Chondrocyte (in vitro differentiated cells): ENCODE measurements around the gene KCTD15. TPM values are rescaled to one million over a fixed set of nuclear protein-coding genes. Genes with fewer than 3 reads are reported as not detected.

ENCODE experiments used
- DNase-seq: peaks from one replicate; pipeline ENCODE4 v3.0.0; 2021; ENCODE audit warnings: mixed read lengths, low spot score
- H3K27ac Mint-ChIP-seq: one replicate; pipeline ENCODE4 v1.8.0; 2021; ENCODE audit warnings: mild to moderate bottlenecking, moderate library complexity, mixed read lengths; ENCODE audit not compliant: unreplicated experiment
- H3K27me3 Mint-ChIP-seq: 2 replicates; pipeline ENCODE4 v1.8.0; 2021; ENCODE audit warnings: low read depth, mixed read lengths
- H3K36me3 Mint-ChIP-seq: 2 replicates; pipeline ENCODE4 v1.8.0; 2021; ENCODE audit warnings: low read depth, mixed read lengths
- H3K4me1 Mint-ChIP-seq: 2 replicates; pipeline ENCODE4 v1.8.0; 2021; ENCODE audit warnings: low read depth, mild to moderate bottlenecking, mixed read lengths
- H3K4me3 Mint-ChIP-seq: one replicate; pipeline ENCODE4 v1.8.0; 2021; ENCODE audit warnings: mild to moderate bottlenecking, moderate library complexity, mixed read lengths; ENCODE audit not compliant: unreplicated experiment
- H3K9me3 Mint-ChIP-seq: 2 replicates; pipeline ENCODE4 v1.8.0; 2021; ENCODE audit warnings: low read depth, mixed read lengths
- total RNA-seq: library from RNA; stranded (reverse); gene quantifications from 3 replicates; pipeline ENCODE4 v1.2.1, GENCODE V29; 2021
- TF ChIP-seq, protein P1 (sequence below): fragments of 200-600 bp; sonication (generic); IDR thresholded peaks from 2 replicates; pipeline ENCODE4 v1.5.0; 2021; ENCODE audit warnings: antibody characterized with exemption, mild to moderate bottlenecking, moderate library complexity

KCTD15 gene
- total RNA-seq, 1 donor from 2014 or later = 64.2 TPM

- Mint-ChIP-seq H3K36me3 (no peaks in the 10 kb centered on the region), H3K9me3 (no peaks in the 10 kb centered on the region), H3K4me3 (no peak overlapping the region), H3K4me1 (no peaks in the 10 kb centered on the region), H3K27ac (no peak overlapping the region), H3K27me3 (peaks cover 29% of the 10 kb centered on the region)
- TF ChIP-seq, protein P1, sequence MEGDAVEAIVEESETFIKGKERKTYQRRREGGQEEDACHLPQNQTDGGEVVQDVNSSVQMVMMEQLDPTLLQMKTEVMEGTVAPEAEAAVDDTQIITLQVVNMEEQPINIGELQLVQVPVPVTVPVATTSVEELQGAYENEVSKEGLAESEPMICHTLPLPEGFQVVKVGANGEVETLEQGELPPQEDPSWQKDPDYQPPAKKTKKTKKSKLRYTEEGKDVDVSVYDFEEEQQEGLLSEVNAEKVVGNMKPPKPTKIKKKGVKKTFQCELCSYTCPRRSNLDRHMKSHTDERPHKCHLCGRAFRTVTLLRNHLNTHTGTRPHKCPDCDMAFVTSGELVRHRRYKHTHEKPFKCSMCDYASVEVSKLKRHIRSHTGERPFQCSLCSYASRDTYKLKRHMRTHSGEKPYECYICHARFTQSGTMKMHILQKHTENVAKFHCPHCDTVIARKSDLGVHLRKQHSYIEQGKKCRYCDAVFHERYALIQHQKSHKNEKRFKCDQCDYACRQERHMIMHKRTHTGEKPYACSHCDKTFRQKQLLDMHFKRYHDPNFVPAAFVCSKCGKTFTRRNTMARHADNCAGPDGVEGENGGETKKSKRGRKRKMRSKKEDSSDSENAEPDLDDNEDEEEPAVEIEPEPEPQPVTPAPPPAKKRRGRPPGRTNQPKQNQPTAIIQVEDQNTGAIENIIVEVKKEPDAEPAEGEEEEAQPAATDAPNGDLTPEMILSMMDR = no peak
- DNase-seq = no peak
These were observed 30.0 kb upstream of the KCTD15 start for GRCh38 chr19:33766623-33767022.

DNA sequence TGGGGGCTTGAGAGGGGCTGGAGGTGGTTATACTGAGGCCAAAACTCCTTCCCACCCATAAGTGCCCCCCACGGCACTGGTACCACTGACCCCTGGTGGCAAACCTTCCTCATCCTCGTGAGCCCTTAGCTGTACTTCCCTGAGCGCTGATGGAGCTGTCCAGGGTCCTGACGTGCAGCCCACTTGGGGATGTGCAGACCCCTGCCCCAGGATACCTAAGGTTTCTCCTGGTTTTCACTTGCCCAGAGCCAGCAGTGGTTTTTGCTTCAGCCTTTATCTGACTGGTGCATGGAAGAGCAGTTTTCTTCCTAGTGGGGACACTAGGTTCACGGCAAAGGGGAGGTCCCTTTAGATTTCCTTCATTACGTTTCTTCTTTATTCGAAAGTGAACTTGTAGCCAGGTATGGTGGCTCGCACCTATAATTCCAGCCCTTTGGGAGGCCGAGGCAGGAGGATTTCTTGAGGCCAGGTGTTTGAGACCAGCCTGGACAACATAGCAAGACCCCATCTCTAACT lies 28.7 kb upstream of the KCTD15 start:
- H3K4me1 Mint-ChIP-seq = no peaks in the 10 kb centered on the region
- no peaks in the 10 kb centered on the region for H3K36me3 Mint-ChIP-seq
- H3K27me3 Mint-ChIP-seq = peaks cover 27% of the 10 kb centered on the region
- no peak overlapping the region for H3K27ac Mint-ChIP-seq
- TF ChIP-seq, protein P1 = peak; percentile 60
- DNase-seq = no peak
- H3K4me3 Mint-ChIP-seq = no peak overlapping the region
- no peaks in the 10 kb centered on the region for H3K9me3 Mint-ChIP-seq

GRCh38 chr19:33769208-33769607 lies 27.5 kb upstream of the KCTD15 start:
- TF ChIP-seq, protein P1 = no peak
- no peaks in the 10 kb centered on the region for H3K4me1 Mint-ChIP-seq
- DNase-seq = no peak
- peaks cover 28% of the 10 kb centered on the region for H3K27me3 Mint-ChIP-seq
- no peaks in the 10 kb centered on the region for H3K36me3 Mint-ChIP-seq
- no peaks in the 10 kb centered on the region for H3K9me3 Mint-ChIP-seq
- H3K27ac Mint-ChIP-seq = no peak overlapping the region
- H3K4me3 Mint-ChIP-seq = no peak overlapping the region

DNA sequence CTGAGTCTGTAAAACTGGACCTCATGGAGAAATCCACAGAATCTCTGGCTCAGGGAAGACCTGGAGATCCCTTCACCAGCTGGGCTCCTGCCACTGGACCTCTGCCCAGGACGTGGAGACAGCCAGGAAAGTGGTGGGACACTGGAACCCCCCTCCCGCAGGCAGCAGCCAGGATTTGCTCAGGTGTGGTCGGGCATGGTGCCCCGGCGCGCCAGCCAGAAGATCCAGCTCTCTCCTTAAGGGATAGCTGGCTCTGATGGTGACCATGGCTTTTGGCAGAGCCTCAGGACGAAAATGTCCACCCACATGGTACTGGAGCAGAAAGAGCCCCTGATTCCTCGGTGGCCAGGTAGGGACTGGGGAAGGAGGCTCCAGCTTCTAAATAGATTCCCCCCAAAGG lies 26.6 kb upstream of the KCTD15 start:
- Mint-ChIP-seq H3K27ac (no peak overlapping the region), H3K9me3 (no peaks in the 10 kb centered on the region), H3K27me3 (peaks cover 26% of the 10 kb centered on the region), H3K4me1 (no peaks in the 10 kb centered on the region), H3K36me3 (no peaks in the 10 kb centered on the region), H3K4me3 (no peak overlapping the region)
- TF ChIP-seq, protein P1 = no peak
- DNase-seq = no peak

DNA sequence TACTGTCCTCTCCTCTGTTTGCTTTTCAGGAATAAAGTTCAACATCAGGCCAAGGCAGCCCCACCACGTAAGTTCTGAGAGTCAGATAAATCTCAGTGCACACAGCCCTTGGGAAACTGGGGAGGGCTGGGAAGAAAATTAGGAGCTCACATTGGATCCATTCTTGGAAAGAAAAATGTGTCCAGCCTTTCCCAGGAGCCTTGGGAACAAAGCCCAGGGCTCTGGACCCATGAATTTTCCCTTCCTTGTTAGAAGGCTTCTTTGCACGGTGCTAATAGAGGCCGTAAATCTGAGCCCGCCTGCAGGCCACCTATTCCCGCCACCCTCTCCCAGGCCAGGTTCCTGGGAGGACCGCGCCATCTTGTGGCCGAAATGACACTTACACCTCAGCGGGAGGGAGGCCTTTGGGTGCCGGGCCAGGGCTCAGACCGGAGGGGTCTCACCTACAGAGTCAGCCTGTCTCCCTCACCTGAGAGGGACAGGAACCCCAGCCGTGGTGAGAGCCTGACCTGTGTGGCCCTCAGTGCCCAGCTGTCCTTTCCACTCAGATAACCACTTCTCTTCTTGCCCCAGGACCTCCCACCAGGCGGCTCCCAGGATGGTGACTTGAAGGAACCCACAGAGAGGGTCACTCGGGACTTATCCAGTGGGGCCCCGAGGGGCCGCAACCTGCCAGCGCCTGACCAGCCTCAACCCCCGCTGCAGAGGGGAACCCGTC lies 25.1 kb upstream of the KCTD15 start:
- Mint-ChIP-seq H3K27me3 (peaks cover 23% of the 10 kb centered on the region), H3K4me1 (no peaks in the 10 kb centered on the region), H3K9me3 (no peaks in the 10 kb centered on the region), H3K27ac (no peak overlapping the region), H3K36me3 (no peaks in the 10 kb centered on the region), H3K4me3 (no peak overlapping the region)
- TF ChIP-seq, protein P1 = peak; percentile 94
- DNase-seq = no peak
